GM19452 (cell line): ENCODE measurements around the gene OR4F17.
"Not testable (repeated sequence)": the region's sequence is repeated elsewhere in the genome, so short reads cannot be mapped to it uniquely, and the experiment has no call there.

ENCODE experiments used
- ATAC-seq: cut with Tn5 transposase; IDR thresholded peaks from one replicate; pipeline ENCODE4 v1.9.1; 2021; ENCODE audit not compliant: unreplicated experiment

Gene OR4F17, protein sequence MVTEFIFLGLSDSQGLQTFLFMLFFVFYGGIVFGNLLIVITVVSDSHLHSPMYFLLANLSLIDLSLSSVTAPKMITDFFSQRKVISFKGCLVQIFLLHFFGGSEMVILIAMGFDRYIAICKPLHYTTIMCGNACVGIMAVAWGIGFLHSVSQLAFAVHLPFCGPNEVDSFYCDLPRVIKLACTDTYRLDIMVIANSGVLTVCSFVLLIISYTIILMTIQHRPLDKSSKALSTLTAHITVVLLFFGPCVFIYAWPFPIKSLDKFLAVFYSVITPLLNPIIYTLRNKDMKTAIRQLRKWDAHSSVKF

DNA sequence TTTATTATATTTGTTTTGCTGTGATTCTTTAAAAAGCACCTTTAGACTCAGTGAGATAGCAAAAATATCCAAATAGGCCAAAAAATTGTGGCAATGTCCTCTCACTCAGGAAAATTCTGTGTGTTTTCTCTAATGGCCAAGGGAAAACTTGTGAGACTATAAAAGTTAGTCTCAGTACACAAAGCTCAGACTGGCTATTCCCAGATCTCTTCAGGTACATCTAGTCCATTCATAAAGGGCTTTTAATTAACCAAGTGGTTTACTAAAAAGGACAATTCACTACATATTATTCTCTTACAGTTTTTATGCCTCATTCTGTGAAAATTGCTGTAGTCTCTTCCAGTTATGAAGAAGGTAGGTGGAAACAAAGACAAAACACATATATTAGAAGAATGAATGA, at the start of gene OR4F17:
Gene OR4F17 (plus strand): TSS at position 301 of the 400 bp plus-strand sequence. CDS start 3,575 bp downstream, outside the sequence.
- ATAC-seq, result not testable (repeated sequence)

DNA sequence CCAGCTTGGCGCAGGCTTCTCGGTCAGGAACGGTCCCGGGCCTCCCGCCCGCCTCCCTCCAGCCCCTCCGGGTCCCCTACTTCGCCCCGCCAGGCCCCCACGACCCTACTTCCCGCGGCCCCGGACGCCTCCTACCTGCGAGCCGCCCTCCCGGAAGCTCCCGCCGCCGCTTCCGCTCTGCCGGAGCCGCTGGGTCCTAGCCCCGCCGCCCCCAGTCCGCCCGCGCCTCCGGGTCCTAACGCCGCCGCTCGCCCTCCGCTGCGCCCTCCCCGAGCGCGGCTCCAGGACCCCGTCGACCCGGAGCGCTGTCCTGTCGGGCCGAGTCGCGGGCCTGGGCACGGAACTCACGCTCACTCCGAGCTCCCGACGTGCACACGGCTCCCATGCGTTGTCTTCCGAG, 36.1 kb upstream of the OR4F17 start:
- ATAC-seq, result not testable (repeated sequence)

DNA sequence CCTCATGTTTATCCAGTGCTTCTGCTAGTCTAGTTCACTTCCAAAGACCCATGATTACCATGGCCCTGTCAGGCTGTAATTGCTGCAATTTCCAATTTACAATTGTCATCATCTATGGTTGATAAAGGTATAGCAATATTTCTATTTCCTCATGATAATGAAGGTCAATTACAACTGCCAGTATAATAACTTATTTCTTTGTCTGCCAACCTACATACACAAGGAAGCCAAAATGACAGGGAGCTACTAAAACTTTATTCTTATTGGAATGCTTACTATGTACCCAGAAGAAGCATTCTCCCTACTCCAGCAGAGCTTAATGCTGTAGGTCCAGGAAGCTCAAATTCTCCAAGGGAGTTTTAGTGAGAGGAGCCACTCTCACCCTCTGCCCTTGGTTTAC, 24.0 kb upstream of the OR4F17 start:
- ATAC-seq, result not testable (repeated sequence)

DNA sequence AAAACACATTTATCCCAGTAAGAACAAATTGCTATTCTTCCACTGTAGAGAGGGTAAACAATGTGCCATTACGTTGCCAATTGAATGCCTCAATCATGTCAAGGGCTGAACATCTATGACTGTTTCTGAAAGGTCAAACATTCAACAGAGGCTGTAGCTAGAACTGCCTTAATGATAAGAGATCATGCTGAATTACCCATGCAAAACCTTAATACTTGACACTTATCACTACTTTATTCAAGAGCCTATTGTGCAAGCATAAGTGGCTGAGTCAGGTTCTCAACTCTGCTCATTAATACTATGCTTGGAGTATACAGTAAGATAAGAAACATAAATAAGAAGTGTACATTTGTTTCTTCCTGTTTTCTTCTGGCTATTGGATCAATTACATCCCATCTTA, 23.3 kb upstream of the OR4F17 start:
- not testable (repeated sequence) for ATAC-seq

DNA sequence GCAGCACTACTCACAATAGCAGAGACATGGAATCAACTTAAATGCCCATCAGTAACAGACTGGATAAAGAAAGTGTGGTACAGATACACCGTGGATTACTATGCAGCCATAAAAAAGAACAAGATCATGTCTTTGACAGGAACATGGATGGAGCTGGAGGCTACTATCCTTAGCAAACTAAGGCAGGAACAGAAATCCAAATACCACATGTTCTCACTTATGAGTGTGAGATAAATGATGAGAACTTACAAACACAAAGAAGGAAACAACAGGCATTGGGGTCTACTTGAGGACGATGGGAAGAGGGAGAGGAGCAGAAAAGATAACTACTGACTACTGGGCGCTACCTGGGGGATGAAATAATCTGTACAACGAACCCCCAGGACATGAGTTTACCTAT, 16.2 kb upstream of the OR4F17 start:
- not testable (repeated sequence) for ATAC-seq

DNA sequence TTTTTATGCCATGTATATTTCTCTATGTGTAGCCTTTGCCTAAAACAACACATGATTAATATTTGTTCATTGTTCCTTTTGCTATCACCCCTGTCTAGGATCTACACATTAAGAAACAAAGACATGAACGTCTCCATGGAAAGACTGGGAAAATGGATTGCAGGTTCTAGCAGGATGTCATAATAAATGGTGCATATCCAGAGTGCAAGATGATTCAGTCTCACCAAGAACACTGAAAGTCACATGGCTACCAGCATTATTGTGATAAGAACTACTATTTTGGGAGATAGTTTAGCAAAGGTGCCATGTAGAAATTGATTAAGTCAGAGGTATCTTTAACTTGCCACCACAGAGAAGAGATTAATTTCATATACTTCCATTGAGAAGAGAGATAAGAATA, 12.1 kb upstream of the OR4F17 start:
- not testable (repeated sequence) for ATAC-seq

DNA sequence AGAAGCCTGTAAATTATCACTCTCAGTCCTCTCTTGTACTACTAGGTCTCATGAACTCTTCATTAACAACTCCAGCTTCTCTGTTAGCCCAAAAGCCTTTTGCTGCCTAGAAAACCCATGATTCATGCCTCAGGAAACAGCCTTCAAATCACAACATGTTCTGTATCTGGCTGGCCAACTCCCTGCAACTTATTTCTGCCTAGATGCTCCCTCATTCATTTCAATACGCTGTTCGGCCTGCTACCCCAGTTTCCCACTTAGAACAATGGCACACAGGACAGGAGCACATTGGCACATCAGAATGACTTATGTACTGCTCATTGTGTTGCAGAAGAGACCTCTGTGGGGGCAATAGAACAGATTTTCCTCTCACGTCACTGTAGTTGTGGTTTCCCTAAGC, 9.3 kb upstream of the OR4F17 start:
- ATAC-seq, result not testable (repeated sequence)

DNA sequence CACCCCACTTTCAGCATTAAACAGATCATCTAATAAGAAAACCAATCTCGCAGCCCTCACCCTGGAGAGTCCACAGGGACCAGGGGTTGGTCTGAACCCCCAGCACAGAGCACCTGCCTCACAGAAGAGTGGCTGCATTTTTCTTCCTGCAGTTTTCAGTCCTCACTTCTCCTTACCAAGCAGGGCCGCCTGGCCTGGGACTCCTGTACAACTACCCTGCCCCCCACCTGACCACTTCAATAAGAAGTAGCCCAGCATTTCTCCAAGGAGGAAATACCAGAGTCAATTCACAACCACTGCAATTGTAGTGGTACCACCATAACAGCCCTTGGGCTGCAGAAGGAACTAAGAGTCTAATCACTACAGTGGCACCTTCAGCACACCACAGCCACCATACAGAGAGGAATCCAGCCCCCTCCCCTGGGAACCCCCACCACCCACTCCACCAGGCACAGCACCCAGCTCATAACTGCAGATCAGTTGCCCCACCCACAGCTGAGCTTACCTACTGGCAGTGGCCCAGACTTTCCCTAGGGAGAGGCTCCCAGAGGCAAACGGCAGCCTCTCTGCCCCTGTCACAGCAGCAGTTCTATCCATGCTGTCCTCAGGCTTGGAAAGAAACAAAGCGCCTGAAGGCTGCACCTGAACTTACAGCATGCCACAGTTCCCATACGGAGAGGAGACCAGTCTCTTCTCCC, 13.7 kb downstream of the OR4F17 start:
- not testable (repeated sequence) for ATAC-seq
